Bronchial epithelial cell (primary cell): ENCODE data around the gene RAB17. TPM values are rescaled to one million over a fixed set of nuclear protein-coding genes. Genes with fewer than 3 reads are reported as not detected.

ENCODE experiments used
- DNase-seq: peaks from one replicate; pipeline ENCODE4 v3.0.0-alpha.2; 2010; ENCODE audit warnings: low read depth
- FAIRE-seq: peaks from 2 replicates; lab custom pipeline; 2011; peaks lifted over from hg19 to GRCh38; lab: Jason Lieb, UNC
- H3K27me3 ChIP-seq: 2 replicates; pipeline ENCODE4 v1.5.1; 2011; ENCODE audit warnings: low read length; ENCODE audit not compliant: control insufficient read depth, insufficient read depth
- H3K36me3 ChIP-seq: 2 replicates; pipeline ENCODE4 v1.5.1; 2011; ENCODE audit warnings: low read length; ENCODE audit not compliant: control insufficient read depth, insufficient read depth
- H3K4me3 ChIP-seq: 2 replicates; pipeline ENCODE4 v1.5.1; 2011; ENCODE audit warnings: mild to moderate bottlenecking, low read depth, low read length, control low read depth
- CTCF ChIP-seq: IDR thresholded peaks from 2 replicates; pipeline ENCODE4 v1.5.1; 2011; ENCODE audit warnings: mild to moderate bottlenecking, moderate library complexity, low read length, control low read depth, inconsistent platforms; ENCODE audit not compliant: insufficient read depth, severe bottlenecking
- total RNA-seq: library from RNA; depleted of rRNA; stranded (reverse); fragments of >200 nt; gene quantifications from 2 replicates; pipeline ENCODE4 v1.2.1, GENCODE V29; 2014

RAB17 gene
- total RNA-seq, 1 donor from 2014 or later = 2.4 TPM

- Histone ChIP-seq H3K27me3 (peaks cover 1% of the 10 kb centered on the region), H3K4me3 (no peak overlapping the region), H3K36me3 (no peaks in the 10 kb centered on the region)
- no peak for FAIRE-seq
- no peak for TF ChIP-seq CTCF
- DNase-seq = no peak
These were observed 3.2 kb upstream of the RAB17 start for GRCh38 chr2:237593596-237594320.

GRCh38 chr2:237593036-237593435 is 2.5 kb upstream of the RAB17 start:
- no peaks in the 10 kb centered on the region for H3K36me3 ChIP-seq
- H3K4me3 ChIP-seq = no peak overlapping the region
- H3K27me3 ChIP-seq = peaks cover 1% of the 10 kb centered on the region
- no peak for FAIRE-seq
- DNase-seq = no peak
- no peak for TF ChIP-seq CTCF

- no peak for TF ChIP-seq CTCF
- no peak overlapping the region for H3K4me3 ChIP-seq
- no peak for DNase-seq
- no peak for FAIRE-seq
- H3K27me3 ChIP-seq = peaks cover 1% of the 10 kb centered on the region
- no peaks in the 10 kb centered on the region for H3K36me3 ChIP-seq
These were observed 2.0 kb upstream of the RAB17 start for GRCh38 chr2:237592425-237592980.

- DNase-seq = peak; percentile 28
- Histone ChIP-seq H3K36me3 (no peaks in the 10 kb centered on the region), H3K4me3 (no peak overlapping the region), H3K27me3 (peaks cover 1% of the 10 kb centered on the region)
- no peak for FAIRE-seq
- TF ChIP-seq CTCF = no peak
These were observed 777 bp upstream of the RAB17 start for GRCh38 chr2:237591141-237591881.

- FAIRE-seq (no peak), DNase-seq (no peak)
- no peaks in the 10 kb centered on the region for H3K36me3 ChIP-seq
These were observed 2.4 kb downstream of the RAB17 start for GRCh38 chr2:237588044-237588696.

More at GRCh38 chr2:237588044-237588696, 2.4 kb downstream of the RAB17 start:
- no peak for TF ChIP-seq CTCF
- no peaks in the 10 kb centered on the region for H3K27me3 ChIP-seq
- no peak overlapping the region for H3K4me3 ChIP-seq
